NT2/D1 (cell line): ENCODE data around the gene KIF12.

Experiments
- SUZ12 ChIP-seq: IDR thresholded peaks from 2 replicates; pipeline ENCODE4 v1.6.1; 2011; ENCODE audit not compliant: insufficient read length, insufficient read depth; ENCODE audit errors: extremely low read depth
- YY1 ChIP-seq: IDR thresholded peaks from 2 replicates; pipeline ENCODE4 v1.6.1; 2011; ENCODE audit not compliant: insufficient read length, insufficient read depth
- ZNF274 ChIP-seq: IDR thresholded peaks from 2 replicates; pipeline ENCODE4 v1.6.1; 2011; ENCODE audit warnings: mild to moderate bottlenecking, low read depth, low read length

DNA sequence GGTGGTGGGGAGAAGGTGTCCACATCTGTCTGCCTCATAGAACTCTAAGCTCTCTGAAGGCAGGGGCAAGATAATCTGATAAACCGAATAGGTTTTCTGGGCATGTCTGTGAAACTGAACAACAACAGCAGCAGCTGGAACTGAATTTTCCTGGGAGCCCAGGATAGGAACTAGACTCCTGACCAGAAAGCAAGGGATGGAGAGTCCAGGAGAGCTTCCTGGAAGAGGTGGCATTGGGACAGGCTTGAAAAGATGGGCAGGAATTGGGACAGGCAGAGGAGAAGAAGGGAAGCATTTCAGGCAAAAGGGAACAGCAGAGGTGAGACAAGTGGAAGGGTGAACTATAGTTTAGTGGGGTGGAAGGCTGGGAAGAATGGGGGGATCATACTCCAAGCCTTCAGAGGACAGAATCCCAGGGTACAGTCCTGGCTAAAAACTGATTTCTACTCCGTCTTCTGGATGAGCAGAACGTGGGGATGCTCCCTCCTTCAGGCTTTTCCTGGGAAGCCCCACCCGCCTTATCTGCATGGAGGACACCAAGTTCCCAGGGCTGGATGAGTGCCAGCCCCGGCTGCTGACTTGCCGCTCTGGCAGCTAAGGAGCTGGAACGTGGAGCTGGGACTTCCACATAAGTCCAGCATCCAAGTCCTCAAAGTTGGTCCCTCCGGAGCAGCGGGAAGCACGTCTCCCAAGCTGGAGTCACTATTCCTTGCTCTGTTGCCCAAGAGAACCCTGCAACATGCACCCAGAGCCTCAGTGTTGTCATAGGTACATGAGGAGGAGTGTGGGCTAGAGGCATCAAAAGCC lies 13.9 kb upstream of the KIF12 start:
- TF ChIP-seq SUZ12 = no peak
- TF ChIP-seq YY1 = no peak
- no peak for TF ChIP-seq ZNF274
